HepG2 (cell line): ENCODE measurements around the gene SLC38A3. TPM values are rescaled to one million over a fixed set of nuclear protein-coding genes. Genes with fewer than 3 reads are reported as not detected.
A peak's percentile ranks its signal among the peaks of the same experiment; 100 is the strongest.

ENCODE experiments used
- CCDC6 ChIP-seq: sonication (generic); formaldehyde crosslinking; IDR thresholded peaks from 2 replicates; pipeline ENCODE4 v1.8.1; 2022; ENCODE audit warnings: mild to moderate bottlenecking, missing genetic modification reagents, moderate library complexity
- POLR2G ChIP-seq: fragments of 200-400 bp; formaldehyde crosslinking; IDR thresholded peaks from 2 replicates; pipeline ENCODE4 v1.6.1; 2018; ENCODE audit warnings: mild to moderate bottlenecking, low read depth, low read length, moderate library complexity
- SAFB2 ChIP-seq: sonication (generic); formaldehyde crosslinking; IDR thresholded peaks from 2 replicates; pipeline ENCODE4 v1.5.1; 2020; ENCODE audit warnings: missing genetic modification reagents, low read depth, mild to moderate bottlenecking, borderline replicate concordance
- TP53 ChIP-seq: sonication (generic); formaldehyde crosslinking; conservative IDR thresholded peaks from 2 replicates; pipeline ENCODE4 v1.4.0; 2020; ENCODE audit warnings: missing genetic modification reagents
- XBP1 ChIP-seq: sonication (generic); formaldehyde crosslinking; IDR thresholded peaks from 2 replicates; pipeline ENCODE4 v1.5.0; 2020; ENCODE audit warnings: missing genetic modification reagents
- ZEB1 ChIP-seq: IDR thresholded peaks from 2 replicates; pipeline ENCODE4 v1.6.1; 2012; ENCODE audit warnings: mild to moderate bottlenecking, low read depth, inconsistent platforms; ENCODE audit not compliant: insufficient replicate concordance
- ZFP62 ChIP-seq: sonication (generic); formaldehyde crosslinking; IDR thresholded peaks from 2 replicates; pipeline ENCODE4 v1.4.0; 2020; ENCODE audit warnings: missing genetic modification reagents
- ZNF746 ChIP-seq: sonication (generic); formaldehyde crosslinking; IDR thresholded peaks from 2 replicates; pipeline ENCODE4 v1.8.0; 2022; ENCODE audit warnings: mild to moderate bottlenecking, missing genetic modification reagents
- ZNF839 ChIP-seq: sonication (generic); formaldehyde crosslinking; IDR thresholded peaks from 2 replicates; pipeline ENCODE4 v1.4.0; 2020; ENCODE audit warnings: missing genetic modification reagents, mild to moderate bottlenecking, borderline replicate concordance
- polyA plus RNA-seq, 8 experiments: library from polyadenylated mRNA; depleted of rRNA in 3 of 8; stranded (reverse) in 7 of 8; unstranded in 1 of 8; fragments of >200 nt; fragmentation: Illumina TruSeq in 4 of 8; extraction: Trizol in 4 of 8; gene quantifications; 2 replicates each; pipeline versions ENCODE4 v1.2.1 to v1.2.3, GENCODE V29; 2011 to 2016; ENCODE audit warnings: low read depth in 4 of 8, missing spikeins in 1 of 8, mixed read lengths in 1 of 8; ENCODE audit not compliant: insufficient read depth in 1 of 8
- total RNA-seq, 5 experiments: library from RNA; depleted of rRNA; stranded (reverse); fragments of >200 nt; fragmentation: Illumina TruSeq; extraction: Trizol; gene quantifications; 2 replicates each; pipeline ENCODE4 v1.2.3, GENCODE V29; 2016; ENCODE audit warnings: low read depth in 1 of 5
- TF ChIP-seq, protein P1 (sequence below): fragments of 450-650 bp; IDR thresholded peaks from 2 replicates; pipeline ENCODE4 v1.6.1; 2016
- TF ChIP-seq, protein P2 (sequence below): sonication (generic); formaldehyde crosslinking; IDR thresholded peaks from 2 replicates; pipeline ENCODE4 v1.4.0; 2020; ENCODE audit warnings: missing genetic modification reagents
- TF ChIP-seq, protein P3 (sequence below): sonication (generic); formaldehyde crosslinking; IDR thresholded peaks from 2 replicates; pipeline ENCODE4 v1.5.1; 2020; ENCODE audit warnings: missing genetic modification reagents, mild to moderate bottlenecking, borderline replicate concordance
- TF ChIP-seq, protein P4 (sequence below): sonication (generic); formaldehyde crosslinking; IDR thresholded peaks from 2 replicates; pipeline ENCODE4 v1.5.1; 2020; ENCODE audit warnings: mild to moderate bottlenecking, missing genetic modification reagents, borderline replicate concordance
- TF ChIP-seq, protein P5 (sequence below): sonication (generic); formaldehyde crosslinking; IDR thresholded peaks from 2 replicates; pipeline ENCODE4 v1.4.0; 2020; ENCODE audit warnings: missing genetic modification reagents

Gene SLC38A3
- total and polyA plus RNA-seq, 2 of the 13 experiments (the other 11 are each of a cell fraction or from before 2014, with no cell fraction given) = 29.8 to 164 TPM

DNA sequence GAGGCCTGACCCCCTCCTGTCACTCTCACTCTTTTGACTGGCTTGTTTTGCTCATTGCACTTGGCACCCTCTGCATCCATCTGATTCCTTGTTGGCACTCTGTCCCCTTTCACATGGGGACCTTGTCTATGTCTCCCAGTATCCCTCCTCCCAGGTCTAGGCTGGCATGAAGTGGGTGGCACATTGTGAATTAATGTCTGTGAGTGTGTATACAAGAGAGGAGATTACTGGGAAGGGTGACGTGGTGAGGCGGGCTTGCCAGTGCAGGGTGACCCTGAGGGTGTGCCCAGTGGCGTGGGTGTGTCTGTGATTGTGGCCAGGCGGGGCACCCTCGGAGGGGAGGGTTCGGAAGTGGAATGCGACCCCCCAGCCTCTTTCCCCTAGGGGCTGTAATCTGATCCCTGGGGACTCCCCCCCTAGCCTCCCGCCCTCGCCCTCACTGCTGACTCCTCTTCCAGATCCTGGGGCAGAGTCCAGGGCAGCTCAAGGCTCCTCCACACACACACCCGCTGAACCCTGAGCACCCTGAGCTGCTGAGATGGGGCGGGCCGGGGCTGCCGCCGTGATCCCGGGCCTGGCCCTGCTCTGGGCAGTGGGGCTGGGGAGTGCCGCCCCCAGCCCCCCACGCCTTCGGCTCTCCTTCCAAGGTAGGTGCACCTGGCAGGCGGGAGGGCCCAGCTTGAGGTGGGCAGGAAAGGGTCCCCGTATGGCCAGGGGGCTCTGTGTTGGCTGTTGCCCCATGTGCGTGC, 63.8 kb downstream of the SLC38A3 start, which contains the start of gene SEMA3B (continued):
- TF ChIP-seq, protein P1, sequence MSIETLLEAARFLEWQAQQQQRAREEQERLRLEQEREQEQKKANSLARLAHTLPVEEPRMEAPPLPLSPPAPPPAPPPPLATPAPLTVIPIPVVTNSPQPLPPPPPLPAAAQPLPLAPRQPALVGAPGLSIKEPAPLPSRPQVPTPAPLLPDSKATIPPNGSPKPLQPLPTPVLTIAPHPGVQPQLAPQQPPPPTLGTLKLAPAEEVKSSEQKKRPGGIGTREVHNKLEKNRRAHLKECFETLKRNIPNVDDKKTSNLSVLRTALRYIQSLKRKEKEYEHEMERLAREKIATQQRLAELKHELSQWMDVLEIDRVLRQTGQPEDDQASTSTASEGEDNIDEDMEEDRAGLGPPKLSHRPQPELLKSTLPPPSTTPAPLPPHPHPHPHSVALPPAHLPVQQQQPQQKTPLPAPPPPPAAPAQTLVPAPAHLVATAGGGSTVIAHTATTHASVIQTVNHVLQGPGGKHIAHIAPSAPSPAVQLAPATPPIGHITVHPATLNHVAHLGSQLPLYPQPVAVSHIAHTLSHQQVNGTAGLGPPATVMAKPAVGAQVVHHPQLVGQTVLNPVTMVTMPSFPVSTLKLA = no peak
- TF ChIP-seq XBP1 (CRISPR knock-in tag) (no peak), CCDC6 (no peak), ZFP62 (CRISPR knock-in tag) (no peak), SAFB2 (CRISPR knock-in tag) (no peak), ZEB1 (no peak), ZNF839 (CRISPR knock-in tag) (no peak), POLR2G (peak; percentile 71), TP53 (CRISPR knock-in tag) (no peak), ZNF746 (peak; percentile 94)
- TF ChIP-seq, protein P2, sequence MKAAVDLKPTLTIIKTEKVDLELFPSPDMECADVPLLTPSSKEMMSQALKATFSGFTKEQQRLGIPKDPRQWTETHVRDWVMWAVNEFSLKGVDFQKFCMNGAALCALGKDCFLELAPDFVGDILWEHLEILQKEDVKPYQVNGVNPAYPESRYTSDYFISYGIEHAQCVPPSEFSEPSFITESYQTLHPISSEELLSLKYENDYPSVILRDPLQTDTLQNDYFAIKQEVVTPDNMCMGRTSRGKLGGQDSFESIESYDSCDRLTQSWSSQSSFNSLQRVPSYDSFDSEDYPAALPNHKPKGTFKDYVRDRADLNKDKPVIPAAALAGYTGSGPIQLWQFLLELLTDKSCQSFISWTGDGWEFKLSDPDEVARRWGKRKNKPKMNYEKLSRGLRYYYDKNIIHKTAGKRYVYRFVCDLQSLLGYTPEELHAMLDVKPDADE (CRISPR knock-in tag) = no peak
- TF ChIP-seq, protein P3, sequence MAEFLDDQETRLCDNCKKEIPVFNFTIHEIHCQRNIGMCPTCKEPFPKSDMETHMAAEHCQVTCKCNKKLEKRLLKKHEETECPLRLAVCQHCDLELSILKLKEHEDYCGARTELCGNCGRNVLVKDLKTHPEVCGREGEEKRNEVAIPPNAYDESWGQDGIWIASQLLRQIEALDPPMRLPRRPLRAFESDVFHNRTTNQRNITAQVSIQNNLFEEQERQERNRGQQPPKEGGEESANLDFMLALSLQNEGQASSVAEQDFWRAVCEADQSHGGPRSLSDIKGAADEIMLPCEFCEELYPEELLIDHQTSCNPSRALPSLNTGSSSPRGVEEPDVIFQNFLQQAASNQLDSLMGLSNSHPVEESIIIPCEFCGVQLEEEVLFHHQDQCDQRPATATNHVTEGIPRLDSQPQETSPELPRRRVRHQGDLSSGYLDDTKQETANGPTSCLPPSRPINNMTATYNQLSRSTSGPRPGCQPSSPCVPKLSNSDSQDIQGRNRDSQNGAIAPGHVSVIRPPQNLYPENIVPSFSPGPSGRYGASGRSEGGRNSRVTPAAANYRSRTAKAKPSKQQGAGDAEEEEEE (CRISPR knock-in tag) = peak; percentile 77; the same call in 1 of the 2 replicates
- TF ChIP-seq, protein P4, sequence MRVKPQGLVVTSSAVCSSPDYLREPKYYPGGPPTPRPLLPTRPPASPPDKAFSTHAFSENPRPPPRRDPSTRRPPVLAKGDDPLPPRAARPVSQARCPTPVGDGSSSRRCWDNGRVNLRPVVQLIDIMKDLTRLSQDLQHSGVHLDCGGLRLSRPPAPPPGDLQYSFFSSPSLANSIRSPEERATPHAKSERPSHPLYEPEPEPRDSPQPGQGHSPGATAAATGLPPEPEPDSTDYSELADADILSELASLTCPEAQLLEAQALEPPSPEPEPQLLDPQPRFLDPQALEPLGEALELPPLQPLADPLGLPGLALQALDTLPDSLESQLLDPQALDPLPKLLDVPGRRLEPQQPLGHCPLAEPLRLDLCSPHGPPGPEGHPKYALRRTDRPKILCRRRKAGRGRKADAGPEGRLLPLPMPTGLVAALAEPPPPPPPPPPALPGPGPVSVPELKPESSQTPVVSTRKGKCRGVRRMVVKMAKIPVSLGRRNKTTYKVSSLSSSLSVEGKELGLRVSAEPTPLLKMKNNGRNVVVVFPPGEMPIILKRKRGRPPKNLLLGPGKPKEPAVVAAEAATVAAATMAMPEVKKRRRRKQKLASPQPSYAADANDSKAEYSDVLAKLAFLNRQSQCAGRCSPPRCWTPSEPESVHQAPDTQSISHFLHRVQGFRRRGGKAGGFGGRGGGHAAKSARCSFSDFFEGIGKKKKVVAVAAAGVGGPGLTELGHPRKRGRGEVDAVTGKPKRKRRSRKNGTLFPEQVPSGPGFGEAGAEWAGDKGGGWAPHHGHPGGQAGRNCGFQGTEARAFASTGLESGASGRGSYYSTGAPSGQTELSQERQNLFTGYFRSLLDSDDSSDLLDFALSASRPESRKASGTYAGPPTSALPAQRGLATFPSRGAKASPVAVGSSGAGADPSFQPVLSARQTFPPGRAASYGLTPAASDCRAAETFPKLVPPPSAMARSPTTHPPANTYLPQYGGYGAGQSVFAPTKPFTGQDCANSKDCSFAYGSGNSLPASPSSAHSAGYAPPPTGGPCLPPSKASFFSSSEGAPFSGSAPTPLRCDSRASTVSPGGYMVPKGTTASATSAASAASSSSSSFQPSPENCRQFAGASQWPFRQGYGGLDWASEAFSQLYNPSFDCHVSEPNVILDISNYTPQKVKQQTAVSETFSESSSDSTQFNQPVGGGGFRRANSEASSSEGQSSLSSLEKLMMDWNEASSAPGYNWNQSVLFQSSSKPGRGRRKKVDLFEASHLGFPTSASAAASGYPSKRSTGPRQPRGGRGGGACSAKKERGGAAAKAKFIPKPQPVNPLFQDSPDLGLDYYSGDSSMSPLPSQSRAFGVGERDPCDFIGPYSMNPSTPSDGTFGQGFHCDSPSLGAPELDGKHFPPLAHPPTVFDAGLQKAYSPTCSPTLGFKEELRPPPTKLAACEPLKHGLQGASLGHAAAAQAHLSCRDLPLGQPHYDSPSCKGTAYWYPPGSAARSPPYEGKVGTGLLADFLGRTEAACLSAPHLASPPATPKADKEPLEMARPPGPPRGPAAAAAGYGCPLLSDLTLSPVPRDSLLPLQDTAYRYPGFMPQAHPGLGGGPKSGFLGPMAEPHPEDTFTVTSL (CRISPR knock-in tag) = no peak
- TF ChIP-seq, protein P5, sequence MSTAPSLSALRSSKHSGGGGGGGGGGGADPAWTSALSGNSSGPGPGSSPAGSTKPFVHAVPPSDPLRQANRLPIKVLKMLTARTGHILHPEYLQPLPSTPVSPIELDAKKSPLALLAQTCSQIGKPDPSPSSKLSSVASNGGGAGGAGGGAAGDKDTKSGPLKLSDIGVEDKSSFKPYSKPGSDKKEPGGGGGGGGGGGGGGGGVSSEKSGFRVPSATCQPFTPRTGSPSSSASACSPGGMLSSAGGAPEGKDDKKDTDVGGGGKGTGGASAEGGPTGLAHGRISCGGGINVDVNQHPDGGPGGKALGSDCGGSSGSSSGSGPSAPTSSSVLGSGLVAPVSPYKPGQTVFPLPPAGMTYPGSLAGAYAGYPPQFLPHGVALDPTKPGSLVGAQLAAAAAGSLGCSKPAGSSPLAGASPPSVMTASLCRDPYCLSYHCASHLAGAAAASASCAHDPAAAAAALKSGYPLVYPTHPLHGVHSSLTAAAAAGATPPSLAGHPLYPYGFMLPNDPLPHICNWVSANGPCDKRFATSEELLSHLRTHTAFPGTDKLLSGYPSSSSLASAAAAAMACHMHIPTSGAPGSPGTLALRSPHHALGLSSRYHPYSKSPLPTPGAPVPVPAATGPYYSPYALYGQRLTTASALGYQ = no peak
